Neural cell (in vitro differentiated cells): ENCODE data around the gene FGF5. TPM values are rescaled to one million over a fixed set of nuclear protein-coding genes. Genes with fewer than 3 reads are reported as not detected.

Experiments used
- H2AFZ ChIP-seq: fragments of 200-600, 300-800 bp; sonication (generic), shearing (Covaris generic); 2 replicates; pipeline ENCODE4 v1.6.0; 2014; ENCODE audit warnings: low read depth, mild to moderate bottlenecking, antibody characterized with exemption, low read length, moderate library complexity
- H3F3A ChIP-seq: fragments of 200-600 bp; shearing (Covaris generic); 2 replicates; pipeline ENCODE4 v1.6.1; 2016; ENCODE audit warnings: mild to moderate bottlenecking, moderate library complexity, mixed read lengths, antibody characterized with exemption, low read length; ENCODE audit not compliant: insufficient read depth, poor library complexity, severe bottlenecking
- H3K27ac ChIP-seq: fragments of 200-600, 300-800 bp; sonication (generic), shearing (Covaris generic); 2 replicates; pipeline ENCODE4 v1.5.1; 2014; ENCODE audit warnings: mild to moderate bottlenecking, low read length, moderate library complexity
- H3K27me3 ChIP-seq: fragments of 300-800, 200-600 bp; sonication (generic), shearing (Covaris generic); 2 replicates; pipeline ENCODE4 v1.6.0; 2014; ENCODE audit warnings: mild to moderate bottlenecking, low read depth, low read length, moderate library complexity; ENCODE audit not compliant: insufficient read depth
- H3K36me3 ChIP-seq: fragments of 300-800, 200-600 bp; sonication (generic), shearing (Covaris generic); 2 replicates; pipeline ENCODE4 v1.5.1; 2014; ENCODE audit warnings: mild to moderate bottlenecking, antibody characterized with exemption, low read length, moderate library complexity; ENCODE audit not compliant: insufficient read depth
- H3K4me2 ChIP-seq: fragments of 300-800, 200-600 bp; sonication (generic), shearing (Covaris generic); 2 replicates; pipeline ENCODE4 v1.6.0; 2014; ENCODE audit warnings: mild to moderate bottlenecking, low read length
- H3K4me3 ChIP-seq: fragments of 300-800, 200-600 bp; sonication (generic), shearing (Covaris generic); 2 replicates; pipeline ENCODE4 v1.5.1; 2014; ENCODE audit warnings: mild to moderate bottlenecking, low read length, moderate library complexity
- H3K79me2 ChIP-seq: fragments of 200-600 bp; shearing (Covaris generic); replicated peaks from 2 replicates; pipeline ENCODE4 v1.6.0; 2014; ENCODE audit warnings: mild to moderate bottlenecking, low read length, moderate library complexity; ENCODE audit not compliant: insufficient read depth
- H3K9ac ChIP-seq: fragments of 300-800, 200-600 bp; sonication (generic), shearing (Covaris generic); 2 replicates; pipeline ENCODE4 v1.6.1; 2016; ENCODE audit warnings: mild to moderate bottlenecking, low read length, mixed read lengths
- H3K9me2 ChIP-seq: fragments of 200-600 bp; shearing (Covaris generic); 2 replicates; pipeline ENCODE4 v1.6.1; 2016; ENCODE audit warnings: mild to moderate bottlenecking, low read length, mixed read lengths; ENCODE audit not compliant: insufficient read depth
- H3K9me3 ChIP-seq: fragments of 200-600, 300-800 bp; sonication (generic), shearing (Covaris generic); 2 replicates; pipeline ENCODE4 v1.6.1; 2016; ENCODE audit warnings: mild to moderate bottlenecking, mixed run types, low read length, moderate library complexity, mixed read lengths
- H4K20me1 ChIP-seq: fragments of 200-600 bp; shearing (Covaris generic); 2 replicates; pipeline ENCODE4 v1.6.1; 2016; ENCODE audit warnings: mild to moderate bottlenecking, mixed run types; ENCODE audit not compliant: insufficient read depth
- EZH2 ChIP-seq: fragments of 200-600, 300-800 bp; shearing (Covaris generic), sonication (generic); IDR thresholded peaks from 2 replicates; pipeline ENCODE4 v1.6.1; 2014; ENCODE audit warnings: antibody characterized with exemption, low read length, borderline replicate concordance, mild to moderate bottlenecking; ENCODE audit not compliant: insufficient read depth, poor library complexity, severe bottlenecking
- MXI1 ChIP-seq: fragments of 450-650 bp; conservative IDR thresholded peaks from 2 replicates; pipeline ENCODE4 v1.6.1; 2014; ENCODE audit warnings: antibody characterized with exemption, mild to moderate bottlenecking; ENCODE audit not compliant: poor library complexity, severe bottlenecking
- POLR2AphosphoS5 ChIP-seq: IDR thresholded peaks from 2 replicates; pipeline ENCODE4 v1.6.1; 2012
- RAD21 ChIP-seq: fragments of 450-650 bp; conservative IDR thresholded peaks from 2 replicates; pipeline ENCODE4 v1.6.1; 2014; ENCODE audit warnings: antibody characterized with exemption, mild to moderate bottlenecking, moderate library complexity
- REST ChIP-seq: IDR thresholded peaks from 2 replicates; pipeline ENCODE4 v1.6.1; 2012; ENCODE audit warnings: borderline replicate concordance
- SMC3 ChIP-seq: fragments of 450-650 bp; conservative IDR thresholded peaks from 2 replicates; pipeline ENCODE4 v1.6.1; 2014; ENCODE audit warnings: antibody characterized with exemption, mild to moderate bottlenecking, moderate library complexity; ENCODE audit not compliant: poor library complexity
- TAF1 ChIP-seq: IDR thresholded peaks from 2 replicates; pipeline ENCODE4 v1.6.1; 2012; ENCODE audit warnings: low read depth
- polyA plus RNA-seq: library from polyadenylated mRNA; depleted of rRNA; stranded (reverse); fragments of >200 nt; gene quantifications from 2 replicates; pipeline ENCODE4 v1.2.3, GENCODE V29; 2014
- TF ChIP-seq, protein P1 (sequence below): fragments of 450-650 bp; IDR thresholded peaks from 2 replicates; pipeline ENCODE4 v1.5.1; 2014; ENCODE audit warnings: antibody characterized with exemption, mild to moderate bottlenecking, moderate library complexity; ENCODE audit not compliant: poor library complexity, severe bottlenecking

FGF5 gene
- polyA plus RNA-seq, 1 donor from 2014 or later, result 0.26 TPM

- no peak overlapping the region for H3K9ac ChIP-seq
- H3K79me2 ChIP-seq, result no peaks in the 10 kb centered on the region
- peaks cover 21% of the 10 kb centered on the region for H3K27me3 ChIP-seq
- H3K9me2 ChIP-seq, result no peaks in the 10 kb centered on the region
- H4K20me1 ChIP-seq, result no peaks in the 10 kb centered on the region
- no peak overlapping the region for H3K4me2 ChIP-seq
- H3K9me3 ChIP-seq, result no peaks in the 10 kb centered on the region
- no peaks in the 10 kb centered on the region for H3K36me3 ChIP-seq
- no peak overlapping the region for H2AFZ ChIP-seq
- no peak overlapping the region for H3K27ac ChIP-seq
- H3K4me3 ChIP-seq, result peak overlapping the region; percentile 83
- no peaks in the 10 kb centered on the region for H3F3A ChIP-seq
- TF ChIP-seq POLR2AphosphoS5 (no peak), RAD21 (peak; percentile 55), SMC3 (peak; percentile 66), TAF1 (no peak), MXI1 (no peak)
- TF ChIP-seq, protein P1, sequence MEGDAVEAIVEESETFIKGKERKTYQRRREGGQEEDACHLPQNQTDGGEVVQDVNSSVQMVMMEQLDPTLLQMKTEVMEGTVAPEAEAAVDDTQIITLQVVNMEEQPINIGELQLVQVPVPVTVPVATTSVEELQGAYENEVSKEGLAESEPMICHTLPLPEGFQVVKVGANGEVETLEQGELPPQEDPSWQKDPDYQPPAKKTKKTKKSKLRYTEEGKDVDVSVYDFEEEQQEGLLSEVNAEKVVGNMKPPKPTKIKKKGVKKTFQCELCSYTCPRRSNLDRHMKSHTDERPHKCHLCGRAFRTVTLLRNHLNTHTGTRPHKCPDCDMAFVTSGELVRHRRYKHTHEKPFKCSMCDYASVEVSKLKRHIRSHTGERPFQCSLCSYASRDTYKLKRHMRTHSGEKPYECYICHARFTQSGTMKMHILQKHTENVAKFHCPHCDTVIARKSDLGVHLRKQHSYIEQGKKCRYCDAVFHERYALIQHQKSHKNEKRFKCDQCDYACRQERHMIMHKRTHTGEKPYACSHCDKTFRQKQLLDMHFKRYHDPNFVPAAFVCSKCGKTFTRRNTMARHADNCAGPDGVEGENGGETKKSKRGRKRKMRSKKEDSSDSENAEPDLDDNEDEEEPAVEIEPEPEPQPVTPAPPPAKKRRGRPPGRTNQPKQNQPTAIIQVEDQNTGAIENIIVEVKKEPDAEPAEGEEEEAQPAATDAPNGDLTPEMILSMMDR, result peak; percentile 60
Observed at GRCh38 chr4:80336582-80336981, 70.1 kb downstream of the FGF5 start.

- H3K79me2 ChIP-seq, result no peaks in the 10 kb centered on the region
- no peaks in the 10 kb centered on the region for H3F3A ChIP-seq
- H3K36me3 ChIP-seq, result no peaks in the 10 kb centered on the region
- no peaks in the 10 kb centered on the region for H3K9me2 ChIP-seq
- H2AFZ ChIP-seq, result no peak overlapping the region
- H3K9ac ChIP-seq, result no peak overlapping the region
- H3K9me3 ChIP-seq, result no peaks in the 10 kb centered on the region
- H3K27me3 ChIP-seq, result peaks cover 21% of the 10 kb centered on the region
- H3K4me3 ChIP-seq, result no peak overlapping the region
- TF ChIP-seq TAF1 (no peak), RAD21 (no peak), MXI1 (no peak), EZH2 (no peak), REST (no peak), SMC3 (no peak), POLR2AphosphoS5 (no peak)
- TF ChIP-seq, protein P1, result no peak
- no peak overlapping the region for H3K4me2 ChIP-seq
- H4K20me1 ChIP-seq, result no peaks in the 10 kb centered on the region
- H3K27ac ChIP-seq, result no peak overlapping the region
Observed at GRCh38 chr4:80340036-80340435, 73.6 kb downstream of the FGF5 start.

Other genes with a start within 250 kb of the FGF5 start
- 31.7 and 35.4 TPM in 2 replicates for gene ANTXR2, start 193.4 kb upstream of the FGF5 start, polyA plus RNA-seq
- 0.46 and 0.52 TPM in 2 replicates for gene PRDM8, start 69.2 kb upstream of the FGF5 start, polyA plus RNA-seq
- gene CFAP299, start 69.1 kb downstream of the FGF5 start, polyA plus RNA-seq, result 0.90 TPM in 1 of 2 replicates, not detected in the other